Kidney (tissue), 14 donors: ENCODE results near the gene HHLA2. TPM values are rescaled to one million over a fixed set of nuclear protein-coding genes. Genes with fewer than 3 reads are reported as not detected.

Experiments
- DNase-seq, 5 donors: peaks; one replicate each; pipeline ENCODE4 v3.0.0-alpha.2; 2013 to 2020
- FAIRE-seq: peaks from 2 replicates; lab custom pipeline; 2012; peaks lifted over from hg19 to GRCh38; lab: Jason Lieb, UNC
- H3K27ac ChIP-seq, 2 donors: one replicate each; pipeline ENCODE4 v1.7.0; 2013; ENCODE audit warnings: low read depth in 2 of 2, low read length in 2 of 2, inconsistent platforms in 1 of 2
- H3K27me3 ChIP-seq: one replicate; pipeline ENCODE4 v1.7.1; 2013; ENCODE audit warnings: low read length, inconsistent platforms; ENCODE audit not compliant: control insufficient read depth, insufficient read depth
- H3K36me3 ChIP-seq, 3 donors: one replicate each; pipeline versions ENCODE4 v1.7.0 to v1.7.1; 2013; ENCODE audit warnings: low read length in 3 of 3, control low read depth in 1 of 3, inconsistent platforms in 1 of 3; ENCODE audit not compliant: insufficient read depth in 3 of 3, control insufficient read depth in 2 of 3
- H3K4me1 ChIP-seq, 3 donors: one replicate each; pipeline versions ENCODE4 v1.7.0 to v1.7.1; 2013; ENCODE audit warnings: low read length in 3 of 3, inconsistent platforms in 1 of 3, low read depth in 1 of 3; ENCODE audit not compliant: control insufficient read depth in 2 of 3, insufficient read depth in 2 of 3
- H3K4me3 ChIP-seq, 3 donors: one replicate each; pipeline versions ENCODE4 v1.7.0 to v1.8.1; 2013; ENCODE audit warnings: low read length in 3 of 3, control low read depth in 1 of 3, inconsistent platforms in 1 of 3
- H3K9ac ChIP-seq, 3 donors: one replicate each; pipeline versions ENCODE4 v1.7.0 to v1.7.1; 2013; ENCODE audit warnings: low read length in 3 of 3, control low read depth in 1 of 3, inconsistent platforms in 1 of 3
- H3K9me3 ChIP-seq, 3 donors: one replicate each; pipeline versions ENCODE4 v1.7.0 to v1.7.1; 2013; ENCODE audit warnings: low read length in 3 of 3, control low read depth in 1 of 3, inconsistent platforms in 1 of 3; ENCODE audit not compliant: control insufficient read depth in 2 of 3, insufficient read depth in 1 of 3
- intact Hi-C: fragments of 100-400 bp; cut with DNase I; formaldehyde crosslinking; loops from one replicate; pipeline ENCODE4 v1.11.1; 2022
- polyA plus RNA-seq: library from polyadenylated mRNA; stranded (reverse); fragments of 350-450 nt; fragmentation: Illumina TruSeq; extraction: RNeasy Lipid Tissue Mini Kit (QIAGEN cat#74804); gene quantifications from one replicate; pipeline ENCODE4 v1.2.3, GENCODE V29; 2014; ENCODE audit warnings: low read depth, low replicate concordance; ENCODE audit not compliant: insufficient read depth
- total RNA-seq: library from RNA; stranded (reverse); fragmentation: NEBNext Ultra II Directional; extraction: Animal tissue kit (Norgen Biotek cat#: 25700); gene quantifications from one replicate; pipeline ENCODE4 v1.2.1, GENCODE V29; 2021
- TF ChIP-seq, protein P1 (sequence below): IDR thresholded peaks from 3 replicates; pipeline ENCODE4 v1.5.1; 2012; ENCODE audit warnings: mild to moderate bottlenecking, moderate library complexity, borderline replicate concordance; ENCODE audit not compliant: insufficient read depth; ENCODE audit errors: extremely low read depth
- donor health status: control.
- donor health status: control.
- donor health status: control.
- donor health status: control.
- donor health status: control.
- donor health status: DM: yes; HTN: yes; CAD: no.
- donor health status: Normal renal cell carcinoma (clear cell type).

HHLA2 gene
- total and polyA plus RNA-seq, 2 donors from 2014 or later: 5.1 to 18.8 TPM

DNA sequence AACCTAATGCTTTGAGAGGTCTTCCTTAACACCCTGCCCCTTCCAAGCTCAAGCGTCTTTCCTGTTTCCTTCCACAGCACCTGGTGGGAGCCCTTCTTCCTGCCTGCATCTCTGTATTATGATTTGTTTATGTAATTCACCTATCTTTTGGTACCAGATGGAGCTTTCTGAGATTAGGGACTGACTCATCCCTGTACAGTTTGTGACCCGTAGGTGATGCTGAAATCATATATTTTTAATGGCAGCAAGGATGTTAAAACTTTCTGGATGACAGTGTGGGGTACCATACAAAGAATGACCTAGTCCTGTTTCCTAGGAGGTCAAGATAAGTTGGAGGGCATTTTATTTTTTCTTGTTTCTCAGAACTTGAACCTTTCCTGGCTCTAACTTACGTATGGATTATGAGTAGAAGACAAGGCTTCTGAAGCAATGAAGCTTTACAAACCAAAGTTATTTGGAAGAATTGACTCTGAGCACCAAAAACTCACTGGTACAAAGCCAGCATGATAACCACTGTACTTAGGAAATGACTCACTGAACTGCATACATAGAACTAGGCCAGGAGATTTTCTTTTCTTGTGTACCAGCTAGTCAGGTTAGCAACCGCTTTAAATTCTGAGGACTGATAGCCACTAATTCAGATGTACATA is 46.6 kb downstream of the HHLA2 start:
- H3K27ac ChIP-seq: no peak overlapping the region
- H3K4me3 ChIP-seq: no peak overlapping the region
- FAIRE-seq (no peak), DNase-seq (no peak)
- H3K36me3 ChIP-seq: no peaks in the 10 kb centered on the region
- H3K27me3 ChIP-seq: no peaks in the 10 kb centered on the region
- no peaks in the 10 kb centered on the region for H3K9me3 ChIP-seq
- intact Hi-C loops: no loop called here
- H3K9ac ChIP-seq: no peak overlapping the region
- TF ChIP-seq, protein P1, sequence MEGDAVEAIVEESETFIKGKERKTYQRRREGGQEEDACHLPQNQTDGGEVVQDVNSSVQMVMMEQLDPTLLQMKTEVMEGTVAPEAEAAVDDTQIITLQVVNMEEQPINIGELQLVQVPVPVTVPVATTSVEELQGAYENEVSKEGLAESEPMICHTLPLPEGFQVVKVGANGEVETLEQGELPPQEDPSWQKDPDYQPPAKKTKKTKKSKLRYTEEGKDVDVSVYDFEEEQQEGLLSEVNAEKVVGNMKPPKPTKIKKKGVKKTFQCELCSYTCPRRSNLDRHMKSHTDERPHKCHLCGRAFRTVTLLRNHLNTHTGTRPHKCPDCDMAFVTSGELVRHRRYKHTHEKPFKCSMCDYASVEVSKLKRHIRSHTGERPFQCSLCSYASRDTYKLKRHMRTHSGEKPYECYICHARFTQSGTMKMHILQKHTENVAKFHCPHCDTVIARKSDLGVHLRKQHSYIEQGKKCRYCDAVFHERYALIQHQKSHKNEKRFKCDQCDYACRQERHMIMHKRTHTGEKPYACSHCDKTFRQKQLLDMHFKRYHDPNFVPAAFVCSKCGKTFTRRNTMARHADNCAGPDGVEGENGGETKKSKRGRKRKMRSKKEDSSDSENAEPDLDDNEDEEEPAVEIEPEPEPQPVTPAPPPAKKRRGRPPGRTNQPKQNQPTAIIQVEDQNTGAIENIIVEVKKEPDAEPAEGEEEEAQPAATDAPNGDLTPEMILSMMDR: no peak
- peaks cover 0 to 7% (median 2%) of the 10 kb centered on the region in 3 donors for H3K4me1 ChIP-seq

DNA sequence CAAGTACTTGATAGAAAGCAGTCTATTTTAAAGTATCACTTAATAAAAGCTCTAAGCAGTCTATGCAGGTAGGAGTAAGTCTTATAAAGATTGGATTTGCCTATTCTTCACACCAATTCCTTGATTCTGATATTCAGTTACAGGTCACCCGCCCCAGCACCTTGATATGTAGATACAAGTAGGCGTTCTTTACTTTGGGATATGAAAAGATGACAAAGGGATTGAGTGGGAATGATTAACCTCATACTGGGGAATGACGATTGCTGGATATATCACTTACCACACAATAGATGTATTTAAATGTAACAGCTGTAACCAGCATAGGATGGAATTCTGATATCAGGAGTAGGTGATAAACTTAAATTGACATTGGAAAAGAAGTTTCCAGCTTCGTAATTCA is 47.1 kb downstream of the HHLA2 start:
- H3K4me3 ChIP-seq: no peak overlapping the region
- H3K9me3 ChIP-seq: no peaks in the 10 kb centered on the region
- FAIRE-seq: no peak
- no peaks in the 10 kb centered on the region for H3K36me3 ChIP-seq
- TF ChIP-seq, protein P1: no peak
- H3K9ac ChIP-seq: no peak overlapping the region
- H3K27ac ChIP-seq: no peak overlapping the region
- H3K4me1 ChIP-seq: peaks cover 0 to 4% (median 2%) of the 10 kb centered on the region in 3 donors
- no peak for DNase-seq
- intact Hi-C loops: no loop called here
- no peaks in the 10 kb centered on the region for H3K27me3 ChIP-seq

DNA sequence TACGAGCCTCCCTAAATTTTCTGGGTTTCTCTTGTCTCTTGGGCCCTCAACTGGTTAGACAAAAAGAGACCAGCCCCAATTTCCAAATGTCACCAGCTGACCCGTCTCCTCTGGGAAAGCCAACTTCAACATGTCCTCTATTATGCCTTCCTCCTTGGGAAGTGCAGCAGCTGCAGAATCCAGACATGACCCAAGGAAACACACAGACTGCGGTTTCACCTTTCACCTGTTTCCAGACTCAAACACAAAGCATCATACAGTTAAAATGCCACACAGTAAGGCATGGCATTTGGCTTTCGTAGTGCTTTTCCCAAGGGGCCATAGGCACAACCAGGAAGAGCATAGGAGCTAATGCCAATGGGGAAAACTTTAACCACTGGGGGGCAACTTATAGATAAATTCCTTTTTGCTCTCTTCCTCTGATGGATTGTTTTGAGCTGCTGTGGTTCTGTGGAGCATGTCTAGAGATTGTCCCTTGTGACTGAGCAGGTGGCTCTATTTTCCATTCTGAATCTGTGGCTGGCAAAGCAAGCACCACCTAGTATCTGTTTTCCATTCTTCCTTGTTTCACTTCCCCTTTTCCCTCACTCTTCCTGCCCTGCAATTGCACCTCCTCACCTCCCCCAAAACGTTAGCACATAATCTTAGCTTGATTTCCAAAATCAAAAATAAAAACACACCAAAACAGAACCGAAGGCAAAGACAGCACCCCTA is 49.3 kb downstream of the HHLA2 start:
- DNase-seq: peak in 1 of 5 donors; percentile 14
- no peak overlapping the region for H3K27ac ChIP-seq
- TF ChIP-seq, protein P1: no peak
- FAIRE-seq: no peak
- intact Hi-C loops: no loop called here
- H3K9me3 ChIP-seq: no peaks in the 10 kb centered on the region
- no peak overlapping the region for H3K9ac ChIP-seq
- H3K27me3 ChIP-seq: no peaks in the 10 kb centered on the region
- H3K4me1 ChIP-seq: no peaks in the 10 kb centered on the region
- no peak overlapping the region for H3K4me3 ChIP-seq
- H3K36me3 ChIP-seq: no peaks in the 10 kb centered on the region
